Naive thymus-derived CD8-positive, alpha-beta T cell (primary cell): ENCODE results near the gene DOCK4. TPM values are rescaled to one million over a fixed set of nuclear protein-coding genes. Genes with fewer than 3 reads are reported as not detected.

Experiments
- ATAC-seq, 2 donors: fragments of 150-1000 bp; cut with Tn5 transposase in 1 of 2; sonication (Bioruptor Pico), chemical (Tn5 transposase) in 1 of 2; 1 replicate in 1 of 2; 2 replicates in 1 of 2; pipeline ENCODE4 v1.10.0; 2021; ENCODE audit warnings: mild to moderate bottlenecking in 2 of 2, moderate library complexity in 2 of 2
- POLR2A ChIA-PET: fragments of 350-600 bp; sonication (Branson Sonifier 250); formaldehyde crosslinking; loops from one replicate; lab custom pipeline; 2021; ENCODE audit warnings: antibody characterized with exemption; lab: Charles Lee
- DNase-seq, 10 donors: peaks; one replicate each; pipeline versions ENCODE4 v3.0.0 to v3.0.0-alpha.2; 2020 to 2022
- H3K27ac Mint-ChIP-seq, 10 donors: one replicate each; pipeline ENCODE4 v1.8.0; 2020 to 2022; ENCODE audit warnings: mild to moderate bottlenecking in 10 of 10, mixed read lengths in 10 of 10, moderate library complexity in 4 of 10, inconsistent platforms in 1 of 10
- H3K27me3 Mint-ChIP-seq, 5 donors: one replicate each; pipeline ENCODE4 v1.8.0; 2021 to 2022; ENCODE audit warnings: mixed read lengths in 5 of 5
- H3K36me3 Mint-ChIP-seq, 3 donors: one replicate each; pipeline ENCODE4 v1.8.0; 2020 to 2022; ENCODE audit warnings: mixed read lengths in 3 of 3, mild to moderate bottlenecking in 2 of 3, inconsistent platforms in 1 of 3
- H3K4me1 Mint-ChIP-seq, 4 donors: one replicate each; pipeline ENCODE4 v1.8.0; 2021 to 2022; ENCODE audit warnings: mixed read lengths in 4 of 4
- H3K4me3 Mint-ChIP-seq, 10 donors: one replicate each; pipeline ENCODE4 v1.8.0; 2020 to 2022; ENCODE audit warnings: mild to moderate bottlenecking in 10 of 10, mixed read lengths in 10 of 10, moderate library complexity in 6 of 10, inconsistent platforms in 1 of 10
- H3K9me3 Mint-ChIP-seq, 9 donors: one replicate each; pipeline ENCODE4 v1.8.0; 2020 to 2022; ENCODE audit warnings: mixed read lengths in 9 of 9, mild to moderate bottlenecking in 3 of 9, inconsistent platforms in 1 of 9, moderate library complexity in 1 of 9
- polyA plus RNA-seq, 3 donors: library from polyadenylated mRNA; unstranded; fragments of 300-500 nt; fragmentation: Illumina TruSeq; gene quantifications; one replicate each; pipeline ENCODE4 v1.2.3, GENCODE V29; 2021
- total RNA-seq, 8 experiments: library from RNA in 2 of 8; stranded (reverse) in 2 of 8; gene quantifications; one replicate each; pipeline ENCODE4 v1.2.3 and lab custom pipeline; 2021 to 2026

Gene DOCK4
- total and polyA plus RNA-seq, 5 experiments from 2014 or later: 0.30 to 1.3 (median 0.67) TPM; not detected in 1

- H3K27ac Mint-ChIP-seq: no peak overlapping the region
- peaks cover 0 to 1% (median 0%) of the 10 kb centered on the region in 4 donors for H3K4me1 Mint-ChIP-seq
- peaks cover 0 to 42% (median 10%) of the 10 kb centered on the region in 3 donors for H3K36me3 Mint-ChIP-seq
- ATAC-seq (no peak), DNase-seq (no peak)
- no peak overlapping the region for H3K4me3 Mint-ChIP-seq
- H3K27me3 Mint-ChIP-seq: peaks cover 0 to 8% (median 2%) of the 10 kb centered on the region in 5 donors
- H3K9me3 Mint-ChIP-seq: peaks cover 19 to 71% (median 42%) of the 10 kb centered on the region in 9 donors
- POLR2A ChIA-PET: no interaction called here
Measured at GRCh38 chr7:111802194-111802772, 403.9 kb downstream of the DOCK4 start.

- no peak for ATAC-seq
Measured at GRCh38 chr7:111801277-111801676, 404.9 kb downstream of the DOCK4 start.

GRCh38 chr7:111796671-111797070 lies 409.5 kb downstream of the DOCK4 start:
- POLR2A ChIA-PET: no interaction called here
- no peaks in the 10 kb centered on the region for H3K27me3 Mint-ChIP-seq
- no peak for DNase-seq
- H3K36me3 Mint-ChIP-seq: peaks cover 0 to 76% (median 29%) of the 10 kb centered on the region in 3 donors
- peaks cover 30 to 99% (median 74%) of the 10 kb centered on the region in 9 donors for H3K9me3 Mint-ChIP-seq
- ATAC-seq: no peak
- no peak overlapping the region for H3K4me3 Mint-ChIP-seq
- no peaks in the 10 kb centered on the region for H3K4me1 Mint-ChIP-seq
- no peak overlapping the region for H3K27ac Mint-ChIP-seq

More at GRCh38 chr7:111801277-111801676, 404.9 kb downstream of the DOCK4 start:
- no peak overlapping the region for H3K4me3 Mint-ChIP-seq
- H3K27ac Mint-ChIP-seq: no peak overlapping the region
- POLR2A ChIA-PET: no interaction called here
- peaks cover 0 to 1% (median 0%) of the 10 kb centered on the region in 4 donors for H3K4me1 Mint-ChIP-seq
- DNase-seq: no peak
- peaks cover 0 to 8% (median 2%) of the 10 kb centered on the region in 5 donors for H3K27me3 Mint-ChIP-seq
- peaks cover 19 to 81% (median 52%) of the 10 kb centered on the region in 9 donors for H3K9me3 Mint-ChIP-seq
- peaks cover 0 to 53% (median 15%) of the 10 kb centered on the region in 3 donors for H3K36me3 Mint-ChIP-seq

- Mint-ChIP-seq H3K27ac (no peak overlapping the region), H3K4me1 (no peaks in the 10 kb centered on the region), H3K27me3 (peaks cover 0 to 7% (median 2%) of the 10 kb centered on the region in 5 donors), H3K9me3 (peaks cover 12 to 36% (median 23%) of the 10 kb centered on the region in 9 donors), H3K4me3 (no peak overlapping the region), H3K36me3 (peaks cover 0 to 27% (median 10%) of the 10 kb centered on the region in 3 donors)
- no peak for ATAC-seq
- no peak for DNase-seq
- POLR2A ChIA-PET: no interaction called here
Measured at GRCh38 chr7:111789870-111790269, 416.3 kb downstream of the DOCK4 start.

- Mint-ChIP-seq H3K9me3 (peaks cover 8 to 28% (median 14%) of the 10 kb centered on the region in 9 donors), H3K36me3 (peaks cover 0 to 18% (median 6%) of the 10 kb centered on the region in 3 donors), H3K4me1 (no peaks in the 10 kb centered on the region), H3K4me3 (no peak overlapping the region), H3K27me3 (peaks cover 0 to 14% (median 2%) of the 10 kb centered on the region in 5 donors), H3K27ac (no peak overlapping the region)
- DNase-seq (no peak), ATAC-seq (no peak)
- POLR2A ChIA-PET: no interaction called here
Measured at GRCh38 chr7:111789048-111789320, 417.2 kb downstream of the DOCK4 start.

GRCh38 chr7:111788286-111789047 lies 417.7 kb downstream of the DOCK4 start:
- Mint-ChIP-seq H3K27me3 (peaks cover 0 to 16% (median 2%) of the 10 kb centered on the region in 5 donors), H3K36me3 (peaks cover 0 to 14% (median 1%) of the 10 kb centered on the region in 3 donors), H3K27ac (no peak overlapping the region), H3K4me3 (no peak overlapping the region), H3K4me1 (no peaks in the 10 kb centered on the region), H3K9me3 (peaks cover 4 to 22% (median 9%) of the 10 kb centered on the region in 9 donors)
- no peak for DNase-seq
- POLR2A ChIA-PET: no interaction called here
- no peak for ATAC-seq

- no peak overlapping the region for H3K27ac Mint-ChIP-seq
- peaks cover 0 to 16% (median 2%) of the 10 kb centered on the region in 9 donors for H3K9me3 Mint-ChIP-seq
- no peak overlapping the region for H3K4me3 Mint-ChIP-seq
- H3K36me3 Mint-ChIP-seq: peaks cover 0 to 7% (median 0%) of the 10 kb centered on the region in 3 donors
- peaks cover 0 to 16% (median 2%) of the 10 kb centered on the region in 5 donors for H3K27me3 Mint-ChIP-seq
- DNase-seq (no peak), ATAC-seq (no peak)
- POLR2A ChIA-PET: no interaction called here
- no peaks in the 10 kb centered on the region for H3K4me1 Mint-ChIP-seq
Measured at GRCh38 chr7:111787741-111788140, 418.5 kb downstream of the DOCK4 start.

- peaks cover 0 to 16% (median 2%) of the 10 kb centered on the region in 5 donors for H3K27me3 Mint-ChIP-seq
- H3K4me3 Mint-ChIP-seq: no peak overlapping the region
- no peak overlapping the region for H3K27ac Mint-ChIP-seq
- ATAC-seq: no peak
- POLR2A ChIA-PET: no interaction called here
- H3K4me1 Mint-ChIP-seq: no peaks in the 10 kb centered on the region
- peaks cover 0 to 5% (median 0%) of the 10 kb centered on the region in 3 donors for H3K36me3 Mint-ChIP-seq
- peaks cover 0 to 10% (median 0%) of the 10 kb centered on the region in 9 donors for H3K9me3 Mint-ChIP-seq
- DNase-seq: no peak
Measured at GRCh38 chr7:111787099-111787498, 419.1 kb downstream of the DOCK4 start.

GRCh38 chr7:111785076-111785475 lies 421.1 kb downstream of the DOCK4 start:
- H3K9me3 Mint-ChIP-seq: peaks cover 0 to 1% (median 0%) of the 10 kb centered on the region in 9 donors
- POLR2A ChIA-PET: no interaction called here
- H3K27ac Mint-ChIP-seq: no peak overlapping the region

GRCh38 chr7:111784296-111784695 lies 421.9 kb downstream of the DOCK4 start:
- Mint-ChIP-seq H3K27me3 (peaks cover 3 to 30% (median 6%) of the 10 kb centered on the region in 5 donors), H3K27ac (no peak overlapping the region), H3K9me3 (peaks cover 0 to 2% (median 0%) of the 10 kb centered on the region in 9 donors), H3K4me3 (no peak overlapping the region), H3K4me1 (no peaks in the 10 kb centered on the region), H3K36me3 (no peaks in the 10 kb centered on the region)
- no peak for ATAC-seq
- POLR2A ChIA-PET: no interaction called here
- no peak for DNase-seq

More at GRCh38 chr7:111785076-111785475, 421.1 kb downstream of the DOCK4 start:
- no peak overlapping the region for H3K4me3 Mint-ChIP-seq
- no peaks in the 10 kb centered on the region for H3K4me1 Mint-ChIP-seq
- H3K36me3 Mint-ChIP-seq: no peaks in the 10 kb centered on the region
- H3K27me3 Mint-ChIP-seq: peaks cover 3 to 30% (median 4%) of the 10 kb centered on the region in 5 donors
- DNase-seq (no peak), ATAC-seq (no peak)

GRCh38 chr7:111783854-111784253 lies 422.3 kb downstream of the DOCK4 start:
- ATAC-seq: no peak

GRCh38 chr7:111780527-111780926 lies 425.7 kb downstream of the DOCK4 start:
- H3K36me3 Mint-ChIP-seq: no peaks in the 10 kb centered on the region
- H3K9me3 Mint-ChIP-seq: peaks cover 0 to 22% (median 8%) of the 10 kb centered on the region in 9 donors
- POLR2A ChIA-PET: no interaction called here
- H3K4me1 Mint-ChIP-seq: no peaks in the 10 kb centered on the region
- no peak for ATAC-seq
- no peak for DNase-seq
- peaks cover 3 to 30% (median 4%) of the 10 kb centered on the region in 5 donors for H3K27me3 Mint-ChIP-seq
- H3K4me3 Mint-ChIP-seq: no peak overlapping the region
- H3K27ac Mint-ChIP-seq: no peak overlapping the region

More at GRCh38 chr7:111783854-111784253, 422.3 kb downstream of the DOCK4 start:
- no peaks in the 10 kb centered on the region for H3K4me1 Mint-ChIP-seq
- POLR2A ChIA-PET: no interaction called here
- peaks cover 0 to 2% (median 0%) of the 10 kb centered on the region in 9 donors for H3K9me3 Mint-ChIP-seq
- peaks cover 3 to 30% (median 6%) of the 10 kb centered on the region in 5 donors for H3K27me3 Mint-ChIP-seq
- H3K27ac Mint-ChIP-seq: no peak overlapping the region
- DNase-seq: no peak
- no peak overlapping the region for H3K4me3 Mint-ChIP-seq
- H3K36me3 Mint-ChIP-seq: no peaks in the 10 kb centered on the region

- no peaks in the 10 kb centered on the region for H3K36me3 Mint-ChIP-seq
- ATAC-seq (no peak), DNase-seq (no peak)
- POLR2A ChIA-PET: no interaction called here
- peaks cover 4 to 29% (median 5%) of the 10 kb centered on the region in 5 donors for H3K27me3 Mint-ChIP-seq
- peaks cover 0 to 23% (median 8%) of the 10 kb centered on the region in 9 donors for H3K9me3 Mint-ChIP-seq
- H3K4me3 Mint-ChIP-seq: no peak overlapping the region
- H3K4me1 Mint-ChIP-seq: no peaks in the 10 kb centered on the region
- H3K27ac Mint-ChIP-seq: no peak overlapping the region
Measured at GRCh38 chr7:111775206-111775605, 431.0 kb downstream of the DOCK4 start.
